22Rv1 (cell line): ENCODE data around the gene KRT83.
A peak's percentile ranks its signal among the peaks of the same experiment; 100 is the strongest.

ENCODE experiments used
- H3K27ac ChIP-seq: fragments of 450-650 bp; 2 replicates; pipeline ENCODE4 v1.5.1; 2017
- CTCF ChIP-seq: fragments of 450-650 bp; IDR thresholded peaks from 2 replicates; pipeline ENCODE4 v1.5.1; 2017; ENCODE audit warnings: mild to moderate bottlenecking
- ZFX ChIP-seq: fragments of 450-650 bp; IDR thresholded peaks from 2 replicates; pipeline ENCODE4 v1.6.1; 2017; ENCODE audit warnings: antibody characterized with exemption, borderline replicate concordance

KRT83 gene

GRCh38 chr12:52347016-52347415 is 25.8 kb upstream of the KRT83 start:
- H3K27ac ChIP-seq = peak overlapping the region; percentile 72
- TF ChIP-seq ZFX (no peak), CTCF (no peak)

DNA sequence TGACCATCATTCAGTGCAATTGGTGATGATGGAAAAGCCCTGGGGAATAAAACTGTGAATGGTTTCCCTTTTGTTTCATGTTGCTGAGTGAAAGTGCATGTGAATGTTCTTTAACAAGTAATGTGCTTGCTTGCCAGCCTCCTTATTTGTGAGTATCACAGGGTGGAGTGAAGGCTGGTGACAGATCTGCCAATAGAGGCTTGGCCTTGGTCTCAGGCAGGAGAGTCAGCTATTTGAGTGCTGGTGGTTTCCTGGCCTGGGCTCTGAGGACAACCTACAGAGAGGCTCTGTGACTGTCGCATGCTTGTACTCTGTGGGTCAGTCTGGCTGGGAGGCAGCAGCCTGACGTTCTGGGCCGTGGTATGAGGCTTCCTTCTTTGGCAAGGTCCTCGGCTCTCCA is 25.4 kb upstream of the KRT83 start:
- peak overlapping the region; percentile 72 for H3K27ac ChIP-seq
- no peak for TF ChIP-seq ZFX
- no peak for TF ChIP-seq CTCF

- H3K27ac ChIP-seq = peak overlapping the region; percentile 72
Observed at GRCh38 chr12:52345041-52345440, 23.8 kb upstream of the KRT83 start.

DNA sequence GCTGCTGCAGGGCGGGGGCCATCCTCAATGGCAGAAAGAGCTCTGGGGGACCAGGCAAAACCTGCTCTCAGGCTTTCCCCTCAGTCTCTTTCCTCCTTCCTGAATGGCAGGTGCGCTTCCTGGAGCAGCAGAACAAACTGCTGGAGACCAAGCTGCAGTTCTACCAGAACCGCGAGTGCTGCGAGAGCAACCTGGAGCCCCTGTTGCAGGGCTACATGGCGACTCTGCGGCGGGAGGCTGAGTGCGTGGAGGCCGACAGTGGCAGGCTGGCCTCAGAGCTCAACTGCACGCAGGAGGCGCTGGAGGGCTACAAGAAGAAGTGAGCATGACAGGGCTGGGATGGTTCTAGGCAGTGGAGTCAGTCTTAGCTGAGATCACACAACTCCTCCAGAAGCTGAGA is 22.9 kb upstream of the KRT83 start:
- TF ChIP-seq CTCF = no peak
- no peak for TF ChIP-seq ZFX
- H3K27ac ChIP-seq = no peak overlapping the region

- no peak for TF ChIP-seq CTCF
- no peak for TF ChIP-seq ZFX
- H3K27ac ChIP-seq = no peak overlapping the region
Observed at GRCh38 chr12:52343550-52343949, 22.4 kb upstream of the KRT83 start.

- no peak overlapping the region for H3K27ac ChIP-seq
- TF ChIP-seq ZFX (no peak), CTCF (no peak)
Observed at GRCh38 chr12:52342781-52343490, 21.7 kb upstream of the KRT83 start.

- H3K27ac ChIP-seq = no peak overlapping the region
- TF ChIP-seq CTCF (no peak), ZFX (no peak)
Observed at GRCh38 chr12:52341066-52341580, 19.9 kb upstream of the KRT83 start.
